ENCODE results near the gene SPHKAP.

- TF ChIP-seq CTCF (IDR thresholded peaks at IDR 0.05; ENCODE audit: low read depth, low read length) (no peak), EZH2phosphoT487 (IDR thresholded peaks at IDR 0.05; ENCODE audit: low read depth) (no peak)
Measured at GRCh38 chr2:228157841-228158240, 23.6 kb downstream of the SPHKAP start.

Data from OCI-LY3 (cell line).